Lower leg skin (tissue), 3 donors: ENCODE data around the gene CD302.

ENCODE experiments used
- POLR2A ChIP-seq, 2 donors: fragments of 450-650 bp; IDR thresholded peaks; one replicate each; pipeline ENCODE4 v1.6.1; 2016 to 2017; ENCODE audit warnings: antibody characterized with exemption in 2 of 2, mild to moderate bottlenecking in 1 of 2, moderate library complexity in 1 of 2
- TF ChIP-seq, protein P1 (sequence below), 3 donors: fragments of 450-650 bp; IDR thresholded peaks; one replicate each; pipeline ENCODE4 v1.5.1; 2016; ENCODE audit warnings: antibody characterized with exemption in 3 of 3, mild to moderate bottlenecking in 3 of 3, moderate library complexity in 2 of 3

DNA sequence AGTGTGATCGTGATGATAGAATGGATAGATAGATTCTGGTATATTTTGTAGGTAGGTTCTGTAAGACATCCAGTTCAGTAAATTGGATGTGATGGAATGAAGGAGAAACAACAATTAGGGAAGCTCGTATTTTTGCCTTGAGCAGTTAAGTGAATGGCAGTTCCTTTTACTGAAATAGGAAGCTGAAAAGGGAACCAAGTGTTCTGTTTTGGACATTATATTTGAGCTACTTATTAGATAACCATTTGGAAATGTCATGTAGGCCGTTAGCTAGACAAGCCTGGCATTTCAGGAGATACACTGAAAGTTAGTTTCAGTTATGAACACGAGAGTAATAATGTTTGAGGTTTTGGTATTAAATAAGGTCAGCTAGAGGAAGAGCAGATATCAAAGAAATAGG is 44.2 kb downstream of the CD302 start:
- TF ChIP-seq, protein P1, sequence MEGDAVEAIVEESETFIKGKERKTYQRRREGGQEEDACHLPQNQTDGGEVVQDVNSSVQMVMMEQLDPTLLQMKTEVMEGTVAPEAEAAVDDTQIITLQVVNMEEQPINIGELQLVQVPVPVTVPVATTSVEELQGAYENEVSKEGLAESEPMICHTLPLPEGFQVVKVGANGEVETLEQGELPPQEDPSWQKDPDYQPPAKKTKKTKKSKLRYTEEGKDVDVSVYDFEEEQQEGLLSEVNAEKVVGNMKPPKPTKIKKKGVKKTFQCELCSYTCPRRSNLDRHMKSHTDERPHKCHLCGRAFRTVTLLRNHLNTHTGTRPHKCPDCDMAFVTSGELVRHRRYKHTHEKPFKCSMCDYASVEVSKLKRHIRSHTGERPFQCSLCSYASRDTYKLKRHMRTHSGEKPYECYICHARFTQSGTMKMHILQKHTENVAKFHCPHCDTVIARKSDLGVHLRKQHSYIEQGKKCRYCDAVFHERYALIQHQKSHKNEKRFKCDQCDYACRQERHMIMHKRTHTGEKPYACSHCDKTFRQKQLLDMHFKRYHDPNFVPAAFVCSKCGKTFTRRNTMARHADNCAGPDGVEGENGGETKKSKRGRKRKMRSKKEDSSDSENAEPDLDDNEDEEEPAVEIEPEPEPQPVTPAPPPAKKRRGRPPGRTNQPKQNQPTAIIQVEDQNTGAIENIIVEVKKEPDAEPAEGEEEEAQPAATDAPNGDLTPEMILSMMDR (IDR thresholded peaks at IDR 0.05): no peak
- no peak for TF ChIP-seq POLR2A (IDR thresholded peaks at IDR 0.05)
